ENCODE data around the gene FER1L5. TPM values are rescaled to one million over a fixed set of nuclear protein-coding genes. Genes with fewer than 3 reads are reported as not detected.

FER1L5 gene
- total RNA-seq, 1 experiment from 2014 or later, result 1.2 TPM

DNA sequence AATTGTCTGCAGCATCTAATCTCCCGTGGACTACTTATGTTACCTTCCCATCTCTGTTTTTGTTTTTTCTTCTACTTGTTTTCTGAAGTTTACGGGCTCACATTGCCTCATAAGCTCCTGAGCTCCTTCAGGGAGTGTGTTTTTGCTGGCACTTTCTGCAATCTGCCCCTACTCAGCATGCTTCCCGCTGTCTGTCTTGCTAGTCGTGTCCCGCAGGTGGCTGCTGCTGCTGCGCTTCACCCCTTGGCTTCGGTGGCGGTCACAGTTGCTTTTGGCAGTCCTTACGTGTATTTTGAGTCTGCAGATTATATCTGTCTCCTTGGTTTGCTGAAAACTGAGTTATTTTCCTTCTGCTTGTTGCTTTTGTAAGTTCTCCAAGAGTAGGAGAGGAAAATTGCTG lies 37.3 kb downstream of the FER1L5 start:
- Histone ChIP-seq H3K18ac (ENCODE audit: insufficient read length, low read depth, low read length) (no peak overlapping the region), H2BK20ac (ENCODE audit: low read depth, low read length, poor library complexity, severe bottlenecking) (no peak overlapping the region), H2AK5ac (ENCODE audit: insufficient read length, low read length) (no peak overlapping the region), H3K4me1 (ENCODE audit: insufficient read depth, low read length) (no peaks in the 10 kb centered on the region), H2AFZ (ENCODE audit: low read length) (no peak overlapping the region), H3K23me2 (ENCODE audit: insufficient read length, low read depth, low read length, poor library complexity, severe bottlenecking) (no peaks in the 10 kb centered on the region), H2BK12ac (ENCODE audit: insufficient read length, low read depth, low read length) (no peak overlapping the region), H3K56ac (ENCODE audit: insufficient read length, low read depth, low read length) (no peak overlapping the region), H4K20me1 (ENCODE audit: control insufficient read depth, insufficient read depth, insufficient read length) (no peaks in the 10 kb centered on the region), H3K4me2 (ENCODE audit: insufficient read depth, insufficient read length, low read length) (no peak overlapping the region), H3K9ac (ENCODE audit: extremely low read depth, insufficient read length, low read length) (no peak overlapping the region), H3K27me3 (ENCODE audit: insufficient read depth, low read length) (no peaks in the 10 kb centered on the region), H4K91ac (ENCODE audit: insufficient read length, low read depth, low read length) (no peak overlapping the region), H3K79me1 (ENCODE audit: insufficient read depth, low read depth, low read length, poor library complexity, severe bottlenecking) (no peaks in the 10 kb centered on the region), H4K8ac (replicated peaks; ENCODE audit: insufficient read length, low read depth, low read length) (no peak overlapping the region), H3K4ac (ENCODE audit: low read depth, low read length) (no peak overlapping the region), H3K27ac (ENCODE audit: insufficient read length, low read depth, low read length) (no peak overlapping the region), H3K14ac (ENCODE audit: insufficient read depth, low read length) (no peak overlapping the region), H3T11ph (ENCODE audit: low read length) (no peak overlapping the region), H3K23ac (ENCODE audit: insufficient read length, low read depth, low read length) (no peak overlapping the region), H4K5ac (ENCODE audit: insufficient read length, low read depth, low read length) (no peak overlapping the region), H3K79me2 (ENCODE audit: insufficient read depth, low read length) (no peaks in the 10 kb centered on the region), H2BK5ac (ENCODE audit: insufficient read length, low read length) (no peak overlapping the region), H2BK120ac (ENCODE audit: low read depth, low read length, poor library complexity, severe bottlenecking) (no peak overlapping the region), H3K9me3 (ENCODE audit: control insufficient read depth, low read depth, low read length) (no peaks in the 10 kb centered on the region), H2BK15ac (ENCODE audit: low read depth, low read length) (no peak overlapping the region)
- DNase-seq, result no peak
- Mint-ChIP-seq H3K27me3 (ENCODE audit: low read depth) (no peaks in the 10 kb centered on the region; the same call in 1 of the 2 replicates), H3K9me3 (no peaks in the 10 kb centered on the region), H3K4me1 (peaks cover 10 to 11% of the 10 kb centered on the region in 2 experiments), H3K27ac (no peak overlapping the region), H3K4me3 (no peak overlapping the region), H3K36me3 (ENCODE audit: insufficient read depth in 1 of 3, low read depth in 3 of 3) (no peaks in the 10 kb centered on the region)
- no CpG with 5 or more reads among the region's 9 CpGs for WGBS (ENCODE audit: extremely low coverage, insufficient read length, low lambda C conversion rate)
- TF ChIP-seq, protein P1, sequence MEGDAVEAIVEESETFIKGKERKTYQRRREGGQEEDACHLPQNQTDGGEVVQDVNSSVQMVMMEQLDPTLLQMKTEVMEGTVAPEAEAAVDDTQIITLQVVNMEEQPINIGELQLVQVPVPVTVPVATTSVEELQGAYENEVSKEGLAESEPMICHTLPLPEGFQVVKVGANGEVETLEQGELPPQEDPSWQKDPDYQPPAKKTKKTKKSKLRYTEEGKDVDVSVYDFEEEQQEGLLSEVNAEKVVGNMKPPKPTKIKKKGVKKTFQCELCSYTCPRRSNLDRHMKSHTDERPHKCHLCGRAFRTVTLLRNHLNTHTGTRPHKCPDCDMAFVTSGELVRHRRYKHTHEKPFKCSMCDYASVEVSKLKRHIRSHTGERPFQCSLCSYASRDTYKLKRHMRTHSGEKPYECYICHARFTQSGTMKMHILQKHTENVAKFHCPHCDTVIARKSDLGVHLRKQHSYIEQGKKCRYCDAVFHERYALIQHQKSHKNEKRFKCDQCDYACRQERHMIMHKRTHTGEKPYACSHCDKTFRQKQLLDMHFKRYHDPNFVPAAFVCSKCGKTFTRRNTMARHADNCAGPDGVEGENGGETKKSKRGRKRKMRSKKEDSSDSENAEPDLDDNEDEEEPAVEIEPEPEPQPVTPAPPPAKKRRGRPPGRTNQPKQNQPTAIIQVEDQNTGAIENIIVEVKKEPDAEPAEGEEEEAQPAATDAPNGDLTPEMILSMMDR (conservative IDR thresholded peaks at IDR 0.05), result no peak
